Activated CD4-positive, CD25-positive, alpha-beta regulatory T cell treated with anti-CD3 and anti-CD28 coated beads, Interleukin-2, amount 50 U/mL, for 16 hours (primary cell): Measurements from ENCODE around the gene FNDC3B.

ENCODE experiments used
- DNase-seq: peaks from one replicate; pipeline ENCODE4 v3.0.0-alpha.2; 2020; ENCODE audit warnings: low read depth, low spot score

The FNDC3B gene

GRCh38 chr3:172112734-172113120 is 73.3 kb downstream of the FNDC3B start:
- no peak for DNase-seq

GRCh38 chr3:172113710-172114109 is 74.3 kb downstream of the FNDC3B start:
- no peak for DNase-seq

GRCh38 chr3:172115059-172115458 is 75.7 kb downstream of the FNDC3B start:
- no peak for DNase-seq

GRCh38 chr3:172115787-172116186 is 76.4 kb downstream of the FNDC3B start:
- no peak for DNase-seq

- DNase-seq = no peak
Measured at GRCh38 chr3:172118019-172118418, 78.6 kb downstream of the FNDC3B start.

GRCh38 chr3:172119266-172119969 is 80.0 kb downstream of the FNDC3B start:
- DNase-seq = no peak

GRCh38 chr3:172120912-172121311 is 81.5 kb downstream of the FNDC3B start:
- DNase-seq = no peak

- no peak for DNase-seq
Measured at GRCh38 chr3:172121981-172122380, 82.6 kb downstream of the FNDC3B start.

- no peak for DNase-seq
Measured at GRCh38 chr3:172124271-172124670, 84.9 kb downstream of the FNDC3B start.

- DNase-seq = no peak
Measured at GRCh38 chr3:172125053-172125452, 85.7 kb downstream of the FNDC3B start.

- no peak for DNase-seq
Measured at GRCh38 chr3:172125963-172126457, 86.6 kb downstream of the FNDC3B start.

GRCh38 chr3:172126741-172127140 is 87.4 kb downstream of the FNDC3B start:
- DNase-seq = no peak

- no peak for DNase-seq
Measured at GRCh38 chr3:172127141-172127540, 87.8 kb downstream of the FNDC3B start.

- no peak for DNase-seq
Measured at GRCh38 chr3:172127929-172128580, 88.7 kb downstream of the FNDC3B start.

GRCh38 chr3:172128858-172129257 is 89.5 kb downstream of the FNDC3B start:
- DNase-seq = no peak

GRCh38 chr3:172129498-172129849 is 90.1 kb downstream of the FNDC3B start:
- DNase-seq = no peak

- no peak for DNase-seq
Measured at GRCh38 chr3:172129850-172130716, 90.7 kb downstream of the FNDC3B start.

- no peak for DNase-seq
Measured at GRCh38 chr3:172130717-172131050, 91.3 kb downstream of the FNDC3B start.

- no peak for DNase-seq
Measured at GRCh38 chr3:172131746-172132145, 92.4 kb downstream of the FNDC3B start.

GRCh38 chr3:172132159-172132586 is 92.8 kb downstream of the FNDC3B start:
- no peak for DNase-seq

GRCh38 chr3:172132721-172133311 is 93.4 kb downstream of the FNDC3B start:
- DNase-seq = no peak

GRCh38 chr3:172133838-172134237 is 94.5 kb downstream of the FNDC3B start:
- DNase-seq = no peak
